GM12878 (cell line): Measurements from ENCODE around the gene ANKDD1B. TPM values are rescaled to one million over a fixed set of nuclear protein-coding genes. Genes with fewer than 3 reads are reported as not detected.

Source experiments
- ATAC-seq: fragments of 200-7000 bp; cut with Tn5 transposase; 3 replicates; pipeline ENCODE4 v1.9.1; 2020; ENCODE audit warnings: mild to moderate bottlenecking, moderate library complexity
- BruUV-seq: library from RNA; stranded (reverse); fragments of 400-500 nt; replicated peaks from 2 replicates; lab custom pipeline; 2021; lab: Mats Ljungman, UMichigan
- CTCF ChIA-PET: fragments of 300-600 bp; sonication (Branson Sonifier 250); formaldehyde crosslinking; extraction: SDS; loops from one replicate; lab custom pipeline; 2021; ENCODE audit warnings: inconsistent platforms; lab: Yijun Ruan, JAX
- POLR2A ChIA-PET: fragments of 350-600 bp; formaldehyde crosslinking; extraction: SDS; loops from one replicate; lab custom pipeline; 2021; ENCODE audit warnings: inconsistent platforms; lab: Charles Lee
- RAD21 ChIA-PET: fragments of 300-600 bp; sonication (Branson Sonifier 250); formaldehyde crosslinking; loops from one replicate; lab custom pipeline; 2023; ENCODE audit warnings: antibody characterized with exemption; ENCODE audit not compliant: unreplicated experiment; lab: Charles Lee
- SMC1A ChIA-PET: fragments of 300-600 bp; sonication (Branson Sonifier 250); formaldehyde crosslinking; loops from one replicate; lab custom pipeline; 2023; ENCODE audit not compliant: unreplicated experiment, uncharacterized antibody; lab: Charles Lee
- DNase-seq: peaks from one replicate; pipeline ENCODE4 v3.0.0-alpha.2; 2011; ENCODE audit warnings: low read depth, low spot score
- FAIRE-seq: peaks from 3 replicates; lab custom pipeline; 2011; peaks lifted over from hg19 to GRCh38; lab: Jason Lieb, UNC
- H2AFZ ChIP-seq: 2 replicates; pipeline ENCODE4 v1.6.0; 2011; ENCODE audit warnings: low read depth, low read length, control low read depth; ENCODE audit not compliant: control insufficient read depth
- H3K27ac ChIP-seq: 2 replicates; pipeline ENCODE4 v1.5.1; 2011; ENCODE audit warnings: control low read depth; ENCODE audit not compliant: control insufficient read depth, insufficient read depth
- H3K27me3 ChIP-seq, 2 experiments: replicated peaks in 1 of 2; 2 replicates each; pipeline versions ENCODE4 v1.6.0 to v1.6.1; 2011; ENCODE audit warnings: low read length in 1 of 2; ENCODE audit not compliant: control insufficient read depth in 2 of 2, insufficient read depth in 2 of 2
- H3K36me3 ChIP-seq, 2 experiments: 2 replicates each; pipeline ENCODE4 v1.5.1; 2011; ENCODE audit warnings: low read length in 1 of 2; ENCODE audit not compliant: control insufficient read depth in 2 of 2, insufficient read depth in 2 of 2
- H3K4me1 ChIP-seq: 2 replicates; pipeline ENCODE4 v1.6.1; 2011; ENCODE audit warnings: mild to moderate bottlenecking, low read length, moderate library complexity, mixed read lengths; ENCODE audit not compliant: control insufficient read depth, insufficient read depth
- H3K4me2 ChIP-seq: 2 replicates; pipeline ENCODE4 v1.6.0; 2011; ENCODE audit warnings: control low read depth; ENCODE audit not compliant: control insufficient read depth, insufficient read depth
- H3K4me3 ChIP-seq: fragments of 200-600 bp; sonication (generic); 2 replicates; pipeline ENCODE4 v1.5.1; 2016
- H3K79me2 ChIP-seq: 2 replicates; pipeline ENCODE4 v1.6.0; 2011; ENCODE audit warnings: low read length; ENCODE audit not compliant: control insufficient read depth, insufficient read depth
- H3K9ac ChIP-seq: 2 replicates; pipeline ENCODE4 v1.8.0; 2011; ENCODE audit warnings: low read length, control low read depth, mixed read lengths; ENCODE audit not compliant: control insufficient read depth, insufficient read depth
- H3K9me3 ChIP-seq: replicated peaks from 3 replicates; pipeline ENCODE4 v1.5.1; 2011; ENCODE audit warnings: mild to moderate bottlenecking, low read length; ENCODE audit not compliant: control insufficient read depth, insufficient read depth
- H4K20me1 ChIP-seq: 2 replicates; pipeline ENCODE4 v1.6.0; 2011; ENCODE audit not compliant: control insufficient read depth, insufficient read depth
- DPF2 ChIP-seq: fragments of 450-650 bp; IDR thresholded peaks from 2 replicates; pipeline ENCODE4 v1.6.1; 2017; ENCODE audit warnings: mild to moderate bottlenecking
- IKZF1 ChIP-seq: fragments of 450-650 bp; conservative IDR thresholded peaks from 2 replicates; pipeline ENCODE4 v1.6.1; 2017; ENCODE audit warnings: antibody characterized with exemption, mild to moderate bottlenecking
- MTA3 ChIP-seq: IDR thresholded peaks from 2 replicates; pipeline ENCODE4 v1.6.1; 2012; ENCODE audit warnings: low read length, inconsistent platforms, borderline replicate concordance
- NBN ChIP-seq: fragments of 450-650 bp; IDR thresholded peaks from 2 replicates; pipeline ENCODE4 v1.6.1; 2016
- NR2F1 ChIP-seq: fragments of 450-650 bp; conservative IDR thresholded peaks from 2 replicates; pipeline ENCODE4 v1.6.1; 2017; ENCODE audit warnings: mild to moderate bottlenecking
- ZBED1 ChIP-seq: IDR thresholded peaks from 2 replicates; pipeline ENCODE4 v1.6.1; 2016; ENCODE audit warnings: borderline replicate concordance
- WGBS: methylation state at CpG from one replicate; pipeline ENCODE4 v1.1.6; 2016; ENCODE audit warnings: low lambda C conversion rate; ENCODE audit not compliant: insufficient replicate concordance, insufficient coverage; ENCODE audit errors: missing lambda C conversion rate; 5-methylcytosine and 5-hydroxymethylcytosine counted together
- in situ Hi-C: fragments of 300-500 bp; cut with MboI; formaldehyde crosslinking; loops from 9 replicates; pipeline ENCODE4 v1.14.3; 2018; ENCODE audit warnings: mixed read lengths
- intact Hi-C: fragments of 100-400 bp; cut with micrococcal nuclease; formaldehyde crosslinking; loops from one replicate; pipeline ENCODE4 v1.14.2; 2022; ENCODE audit not compliant: unreplicated experiment
- polyA plus RNA-seq, 11 experiments: library from polyadenylated mRNA; depleted of rRNA in 4 of 11; unstranded in 6 of 11; stranded (reverse) in 5 of 11; fragments of >200 nt; fragmentation: Nextera tagmentation in 4 of 11; fragmentation: Illumina TruSeq in 1 of 11; extraction: Ambion mirVana in 4 of 11; extraction: Trizol in 1 of 11; gene quantifications; 1 replicate in 1 of 11; 2 replicates in 10 of 11; pipeline versions ENCODE4 v1.2.1 to v1.2.3, GENCODE V29; 2011 to 2016; ENCODE audit warnings: inconsistent platforms in 2 of 11, missing spikeins in 2 of 11, low read depth in 1 of 11
- total RNA-seq, 4 experiments: library from RNA; depleted of rRNA in 3 of 4; stranded (reverse); fragments of >200 nt in 3 of 4; fragmentation: Illumina TruSeq in 1 of 4; extraction: Trizol in 1 of 4; gene quantifications; 2 replicates each; pipeline versions ENCODE4 v1.2.1 to v1.2.3, GENCODE V29; 2013 to 2021

Gene ANKDD1B
- total and polyA plus RNA-seq, 10 of the 15 experiments (the other 5 are each of a cell fraction or from before 2014, with no cell fraction given), result 0.34 to 2.4 (median 0.80) TPM

- 100% methylated on average over 2 of the region's 2 CpGs for WGBS
- in situ Hi-C loops, result no loop called here
- no peaks in the 10 kb centered on the region for H3K27me3 ChIP-seq
- TF ChIP-seq NBN, result no peak
- no peak for TF ChIP-seq IKZF1
- no peak for TF ChIP-seq NR2F1
- no peaks in the 10 kb centered on the region; the same call in 2 of the 3 replicates for H3K9me3 ChIP-seq
- RAD21 ChIA-PET, result interaction anchor here (1.1 kb wide), 1 partner anchor 375 kb away, joined by 3 read pairs; the partner anchor contains the start of gene HMGCR
- H4K20me1 ChIP-seq, result no peaks in the 10 kb centered on the region
- SMC1A ChIA-PET, result interaction anchor here (0.8 to 2.5 kb wide), 3 partner anchors 13 to 136 kb away, joined by 3 to 8 read pairs (median 4); no protein-coding TSS in a partner anchor
- peaks cover 47% of the 10 kb centered on the region for H3K79me2 ChIP-seq
- CTCF ChIA-PET, result interaction anchor here (0.6 to 1.4 kb wide), 3 partner anchors 455 to 787 kb away, joined by 3 to 4 read pairs (median 3); no protein-coding TSS in a partner anchor
- no peak for FAIRE-seq
- no peak for ATAC-seq
- no peak overlapping the region for H3K4me2 ChIP-seq
- BruUV-seq, result no TSS peak
- intact Hi-C loops, result no loop called here
- H3K9ac ChIP-seq, result no peak overlapping the region
- H3K4me3 ChIP-seq, result peak overlapping the region; percentile 18; the same call in 1 of the 2 replicates
- no peak overlapping the region for H2AFZ ChIP-seq
- peaks cover 2 to 12% of the 10 kb centered on the region in 2 experiments; a peak in 2 of 4 replicates for H3K36me3 ChIP-seq
- no peak overlapping the region for H3K27ac ChIP-seq
- DNase-seq, result no peak
- peaks cover 5% of the 10 kb centered on the region; the same call in 1 of the 2 replicates for H3K4me1 ChIP-seq
- POLR2A ChIA-PET, result no interaction called here
Measured at GRCh38 chr5:75712091-75712490, 100.8 kb downstream of the ANKDD1B start.

GRCh38 chr5:75716715-75717081 lies 105.4 kb downstream of the ANKDD1B start:
- RAD21 ChIA-PET, result interaction anchor here (0.6 to 1.4 kb wide), 2 partner anchors 480 to 922 kb away, joined by 3 to 4 read pairs; no protein-coding TSS in a partner anchor
- Histone ChIP-seq H3K9ac (peak overlapping the region; percentile 95), H3K4me1 (no peaks in the 10 kb centered on the region), H3K79me2 (peaks cover 41% of the 10 kb centered on the region), H3K4me3 (peak overlapping the region; percentile 96), H3K27ac (peak overlapping the region; percentile 98), H3K9me3 (no peaks in the 10 kb centered on the region), H2AFZ (peak overlapping the region; percentile 93), H4K20me1 (no peaks in the 10 kb centered on the region), H3K36me3 (peaks cover 2 to 3% of the 10 kb centered on the region in 2 experiments; a peak in 1 of 4 replicates), H3K27me3 (no peaks in the 10 kb centered on the region), H3K4me2 (peak overlapping the region; percentile 68)
- in situ Hi-C loops (no loop called here), intact Hi-C loops (loop anchor here (5.0 kb wide), 2 partner anchors 131 to 541 kb away; no protein-coding TSS in a partner anchor)
- under 1% methylated on average over 7 of the region's 7 CpGs for WGBS
- no peak for DNase-seq
- TF ChIP-seq DPF2 (0 out of 2 replicates have a peak, but pooled peaks have one; percentile 14), MTA3 (0 out of 2 replicates have a peak, but pooled peaks have one; percentile 38), ZBED1 (no peak)
- FAIRE-seq, result no peak
- ATAC-seq, result peak; percentile 43
- BruUV-seq, result TSS peak; percentile 76
- POLR2A ChIA-PET, result interaction anchor here (1.0 to 1.8 kb wide), 2 partner anchors 10 to 380 kb away, joined by 4 to 8 read pairs; partner anchors contain the start of gene HMGCR
- SMC1A ChIA-PET, result interaction anchor here (1.0 to 1.8 kb wide), 4 partner anchors 9 to 459 kb away, joined by 3 to 5 read pairs (median 4); no protein-coding TSS in a partner anchor
- CTCF ChIA-PET, result interaction anchor here (1.1 kb wide), 1 partner anchor 19 kb away, joined by 3 read pairs; no protein-coding TSS in a partner anchor
